LNCAP (cell line): ENCODE results near the gene CPSF4.

Experiments
- TF ChIP-seq, protein P1 (sequence below): fragments of 450-650 bp; IDR thresholded peaks from 2 replicates; pipeline ENCODE4 v1.5.1; 2017; ENCODE audit warnings: mild to moderate bottlenecking

CPSF4 gene

DNA sequence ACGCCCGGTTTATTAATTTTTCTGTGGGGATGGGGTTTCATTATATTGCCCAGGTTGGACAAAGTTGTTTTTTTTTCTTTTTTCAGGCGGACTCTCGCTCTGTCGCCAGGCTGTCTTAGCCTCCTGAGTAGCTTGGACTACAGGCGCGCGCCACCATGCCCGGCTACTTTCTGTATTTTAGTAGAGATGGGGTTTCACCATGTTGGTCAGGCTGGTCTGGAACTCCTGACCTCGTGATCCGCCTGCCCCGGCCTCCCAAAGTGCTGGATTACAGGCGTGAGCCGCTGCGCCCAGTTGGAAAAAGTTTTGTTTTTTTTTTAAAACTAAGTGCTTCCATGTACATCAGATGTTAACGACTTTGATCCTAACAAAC, 61.9 kb downstream of the CPSF4 start:
- TF ChIP-seq, protein P1, sequence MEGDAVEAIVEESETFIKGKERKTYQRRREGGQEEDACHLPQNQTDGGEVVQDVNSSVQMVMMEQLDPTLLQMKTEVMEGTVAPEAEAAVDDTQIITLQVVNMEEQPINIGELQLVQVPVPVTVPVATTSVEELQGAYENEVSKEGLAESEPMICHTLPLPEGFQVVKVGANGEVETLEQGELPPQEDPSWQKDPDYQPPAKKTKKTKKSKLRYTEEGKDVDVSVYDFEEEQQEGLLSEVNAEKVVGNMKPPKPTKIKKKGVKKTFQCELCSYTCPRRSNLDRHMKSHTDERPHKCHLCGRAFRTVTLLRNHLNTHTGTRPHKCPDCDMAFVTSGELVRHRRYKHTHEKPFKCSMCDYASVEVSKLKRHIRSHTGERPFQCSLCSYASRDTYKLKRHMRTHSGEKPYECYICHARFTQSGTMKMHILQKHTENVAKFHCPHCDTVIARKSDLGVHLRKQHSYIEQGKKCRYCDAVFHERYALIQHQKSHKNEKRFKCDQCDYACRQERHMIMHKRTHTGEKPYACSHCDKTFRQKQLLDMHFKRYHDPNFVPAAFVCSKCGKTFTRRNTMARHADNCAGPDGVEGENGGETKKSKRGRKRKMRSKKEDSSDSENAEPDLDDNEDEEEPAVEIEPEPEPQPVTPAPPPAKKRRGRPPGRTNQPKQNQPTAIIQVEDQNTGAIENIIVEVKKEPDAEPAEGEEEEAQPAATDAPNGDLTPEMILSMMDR, result no peak

DNA sequence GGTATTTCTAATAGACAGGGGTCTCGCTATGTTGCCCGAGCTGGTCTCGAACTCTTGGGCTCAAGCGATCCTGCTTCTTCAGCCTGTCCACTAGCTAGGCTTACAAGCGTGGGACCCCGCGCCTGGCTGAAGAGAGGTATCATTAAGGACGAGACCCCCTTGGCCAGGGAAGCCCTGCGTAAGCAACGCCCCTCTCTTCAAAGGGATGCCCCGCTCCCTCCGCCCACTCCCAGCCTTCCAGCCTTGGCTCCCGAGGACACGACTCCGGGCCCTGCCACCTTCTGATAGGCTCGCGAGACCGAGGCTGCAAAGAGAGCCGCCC, 65.5 kb downstream of the CPSF4 start:
- TF ChIP-seq, protein P1, result no peak

DNA sequence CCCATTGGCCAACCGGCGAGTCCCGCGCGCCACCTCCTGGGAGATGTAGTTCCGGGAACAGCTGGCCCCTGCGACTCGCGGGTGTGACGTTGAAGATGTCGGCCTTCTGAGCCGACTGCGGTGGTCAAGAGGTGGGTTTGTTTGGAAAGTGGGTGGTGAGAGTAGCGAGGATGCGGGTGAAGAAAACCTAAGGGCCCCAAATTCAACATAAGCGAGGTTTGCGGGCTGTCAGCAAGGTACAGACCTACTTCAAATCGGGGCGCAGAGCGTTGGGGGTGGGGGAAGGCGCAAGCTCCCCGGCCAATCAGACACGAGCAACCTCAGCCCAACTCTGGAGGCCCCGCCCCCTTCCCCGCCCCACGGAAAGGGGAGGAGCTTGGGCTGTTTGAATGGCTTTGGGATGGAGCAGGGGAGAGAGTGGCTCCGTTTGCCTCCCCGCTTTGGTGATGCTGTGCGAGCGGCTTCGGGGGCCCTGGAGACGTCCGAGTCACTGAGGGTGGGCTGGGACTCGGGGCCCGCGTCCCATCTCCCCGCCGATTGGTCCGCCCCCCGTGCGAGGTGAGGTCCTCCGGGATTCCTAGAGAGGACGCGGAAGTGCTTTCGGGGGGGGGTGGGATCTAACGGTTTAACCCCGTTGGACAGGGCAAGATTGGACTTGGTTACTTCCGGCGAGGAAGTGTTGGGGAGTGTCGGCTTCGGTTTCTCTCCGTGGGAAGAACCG, 66.0 kb downstream of the CPSF4 start, which contains the start of gene ZKSCAN5:
Gene ZKSCAN5, plus strand, starts transcription at position 60 of the 721 bp plus-strand sequence. CDS start 1,383 bp downstream, outside the sequence.
- TF ChIP-seq, protein P1, result no peak

DNA sequence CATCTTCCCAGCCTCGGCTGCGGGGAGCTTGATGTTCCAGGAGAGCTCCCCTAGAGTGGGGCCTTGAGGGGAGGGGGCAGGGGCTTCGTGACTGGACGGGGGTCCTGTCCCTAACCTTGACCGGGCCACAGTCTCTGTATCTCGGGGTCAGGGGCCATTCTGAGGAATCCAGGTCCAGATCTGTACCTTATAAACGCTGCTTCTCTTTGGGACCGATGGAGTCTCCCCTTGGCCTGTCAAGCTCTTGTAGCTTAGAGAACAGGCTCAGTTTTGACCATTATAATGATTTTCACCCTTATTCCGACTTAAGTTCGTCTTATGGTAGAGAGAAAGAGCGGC, 66.5 kb downstream of the CPSF4 start:
- TF ChIP-seq, protein P1, result no peak
